Right ventricle myocardium superior (tissue), 1 donor: ENCODE measurements around the gene MROH2B. TPM values are rescaled to one million over a fixed set of nuclear protein-coding genes. Genes with fewer than 3 reads are reported as not detected.

Experiments
- ATAC-seq: fragments of 200-7000 bp; cut with Tn5 transposase; one replicate; pipeline ENCODE4 v1.9.1; 2020; ENCODE audit warnings: mild to moderate bottlenecking; ENCODE audit not compliant: poor library complexity
- DNase-seq: peaks from one replicate; pipeline ENCODE4 v3.0.0-alpha.2; 2020
- intact Hi-C: fragments of 100-400 bp; cut with DNase I; formaldehyde crosslinking; loops from one replicate; pipeline ENCODE4 v1.11.2; 2022
- total RNA-seq: library from RNA; stranded (reverse); fragmentation: NEBNext Ultra II Directional; extraction: Animal tissue kit (Norgen Biotek cat#: 25700); gene quantifications from one replicate; pipeline ENCODE4 v1.2.1, GENCODE V29; 2021
- donor health status: DM: no; HTN: yes; CAD: no; lungs with severe emphysema.

Gene MROH2B
- total RNA-seq, 1 donor from 2014 or later = not detected

GRCh38 chr5:40984884-40985283, 86.3 kb downstream of the MROH2B start:
- DNase-seq = no peak
- ATAC-seq = no peak
- intact Hi-C loops = no loop called here

- intact Hi-C loops = no loop called here
These were observed 87.4 kb downstream of the MROH2B start for GRCh38 chr5:40983781-40984180.

GRCh38 chr5:40981420-40981819, 89.7 kb downstream of the MROH2B start:
- no peak for ATAC-seq
- no peak for DNase-seq
- intact Hi-C loops = no loop called here

More at GRCh38 chr5:40983781-40984180, 87.4 kb downstream of the MROH2B start:
- no peak for ATAC-seq
- no peak for DNase-seq

- DNase-seq (no peak), ATAC-seq (no peak)
- intact Hi-C loops = no loop called here
These were observed 94.3 kb downstream of the MROH2B start for GRCh38 chr5:40976836-40977235.

- intact Hi-C loops = no loop called here
- ATAC-seq = no peak
- DNase-seq = no peak
These were observed 95.1 kb downstream of the MROH2B start for GRCh38 chr5:40976041-40976440.

- ATAC-seq = no peak
- no peak for DNase-seq
- intact Hi-C loops = no loop called here
These were observed 97.7 kb downstream of the MROH2B start for GRCh38 chr5:40973364-40974004.

GRCh38 chr5:40972434-40972833, 98.7 kb downstream of the MROH2B start:
- ATAC-seq (no peak), DNase-seq (no peak)
- intact Hi-C loops = no loop called here

- intact Hi-C loops = no loop called here
- DNase-seq (no peak), ATAC-seq (peak; percentile 67)
These were observed 108.8 kb downstream of the MROH2B start for GRCh38 chr5:40962207-40962955.

GRCh38 chr5:40960037-40960436, 111.1 kb downstream of the MROH2B start:
- intact Hi-C loops = no loop called here
- ATAC-seq (no peak), DNase-seq (no peak)

- intact Hi-C loops = no loop called here
- no peak for ATAC-seq
- DNase-seq = no peak
These were observed 112.3 kb downstream of the MROH2B start for GRCh38 chr5:40958811-40959210.

- ATAC-seq = no peak
- intact Hi-C loops = no loop called here
- no peak for DNase-seq
These were observed 114.1 kb downstream of the MROH2B start for GRCh38 chr5:40957048-40957447.

- DNase-seq (no peak), ATAC-seq (no peak)
- intact Hi-C loops = no loop called here
These were observed 115.8 kb downstream of the MROH2B start for GRCh38 chr5:40955313-40955712.

Other genes starting within 250 kb of the MROH2B start
- 601 TPM for gene RPL37, start 236.1 kb downstream of the MROH2B start, total RNA-seq
- 5.3 TPM for gene CARD6, start 230.0 kb downstream of the MROH2B start, total RNA-seq
- 272 TPM for gene C7, start 161.8 kb downstream of the MROH2B start, total RNA-seq
- 90.3 TPM for gene C6, start 142.2 kb upstream of the MROH2B start, total RNA-seq